OCI-LY1 (cell line): ENCODE data around the gene SPC25.

Experiments
- H2AFZ ChIP-seq: fragments of 200-600 bp; sonication (generic), shearing (Covaris generic); 2 replicates; pipeline ENCODE4 v1.6.0; 2014; ENCODE audit warnings: antibody characterized with exemption, mild to moderate bottlenecking, low read length
- H3F3A ChIP-seq: fragments of 200-600 bp; sonication (generic), shearing (Covaris generic); 2 replicates; pipeline ENCODE4 v1.6.0; 2014; ENCODE audit warnings: mild to moderate bottlenecking, antibody characterized with exemption, low read length, moderate library complexity; ENCODE audit not compliant: insufficient read depth
- H3K27ac ChIP-seq: fragments of 200-600 bp; sonication (generic); 2 replicates; pipeline ENCODE4 v1.5.1; 2014; ENCODE audit warnings: low read length, mixed run types, mild to moderate bottlenecking, low read depth; ENCODE audit not compliant: poor library complexity, severe bottlenecking
- H3K27me3 ChIP-seq: fragments of 200-600 bp; sonication (generic); 2 replicates; pipeline ENCODE4 v1.6.0; 2014; ENCODE audit warnings: antibody characterized with exemption, mild to moderate bottlenecking, low read length, moderate library complexity; ENCODE audit not compliant: insufficient read depth
- H3K36me3 ChIP-seq: fragments of 200-600 bp; sonication (generic); 2 replicates; pipeline ENCODE4 v1.6.1; 2014; ENCODE audit warnings: mild to moderate bottlenecking, antibody characterized with exemption, low read length, moderate library complexity, mixed read lengths; ENCODE audit not compliant: insufficient read depth
- H3K4me1 ChIP-seq: fragments of 200-600 bp; sonication (generic); 2 replicates; pipeline ENCODE4 v1.5.1; 2014; ENCODE audit warnings: mild to moderate bottlenecking, low read length, moderate library complexity; ENCODE audit not compliant: insufficient read depth, severe bottlenecking
- H3K4me2 ChIP-seq: fragments of 200-600 bp; sonication (generic), shearing (Covaris generic); 2 replicates; pipeline ENCODE4 v1.6.1; 2014; ENCODE audit warnings: low read length
- H3K4me3 ChIP-seq: fragments of 200-600 bp; sonication (generic); 2 replicates; pipeline ENCODE4 v1.5.1; 2014; ENCODE audit warnings: low read length, low read depth, mild to moderate bottlenecking, mixed read lengths; ENCODE audit not compliant: poor library complexity, severe bottlenecking
- H3K79me2 ChIP-seq: fragments of 200-600 bp; shearing (Covaris generic); 2 replicates; pipeline ENCODE4 v1.6.1; 2016; ENCODE audit warnings: mixed run types, low read length, mixed read lengths; ENCODE audit not compliant: insufficient read depth
- H3K9ac ChIP-seq: fragments of 200-600 bp; sonication (generic), shearing (Covaris generic); 2 replicates; pipeline ENCODE4 v1.6.1; 2014; ENCODE audit warnings: mild to moderate bottlenecking, low read length, mixed read lengths
- H3K9me2 ChIP-seq: fragments of 200-600 bp; sonication (generic), shearing (Covaris generic); 2 replicates; pipeline ENCODE4 v1.6.1; 2014; ENCODE audit warnings: low read depth, mild to moderate bottlenecking, low read length, mixed read lengths
- H3K9me3 ChIP-seq: fragments of 200-600 bp; shearing (Covaris generic); 2 replicates; pipeline ENCODE4 v1.6.1; 2014; ENCODE audit warnings: low read length, mixed read lengths
- H4K20me1 ChIP-seq: fragments of 200-600 bp; sonication (generic), shearing (Covaris generic); 2 replicates; pipeline ENCODE4 v1.6.0; 2016; ENCODE audit warnings: mild to moderate bottlenecking, low read length; ENCODE audit not compliant: insufficient read depth
- CTCF ChIP-seq: fragments of 200-600 bp; sonication (generic), shearing (Covaris generic); IDR thresholded peaks from 2 replicates; pipeline ENCODE4 v1.5.1; 2017; ENCODE audit warnings: mild to moderate bottlenecking, antibody characterized with exemption, low read length, moderate library complexity, mixed read lengths
- EZH2 ChIP-seq: fragments of 200-600 bp; sonication (generic), shearing (Covaris generic); IDR thresholded peaks from 2 replicates; pipeline ENCODE4 v1.8.0; 2017; ENCODE audit warnings: borderline replicate concordance, mixed run types, mild to moderate bottlenecking, antibody characterized with exemption, low read length, moderate library complexity, mixed read lengths

SPC25 gene

DNA sequence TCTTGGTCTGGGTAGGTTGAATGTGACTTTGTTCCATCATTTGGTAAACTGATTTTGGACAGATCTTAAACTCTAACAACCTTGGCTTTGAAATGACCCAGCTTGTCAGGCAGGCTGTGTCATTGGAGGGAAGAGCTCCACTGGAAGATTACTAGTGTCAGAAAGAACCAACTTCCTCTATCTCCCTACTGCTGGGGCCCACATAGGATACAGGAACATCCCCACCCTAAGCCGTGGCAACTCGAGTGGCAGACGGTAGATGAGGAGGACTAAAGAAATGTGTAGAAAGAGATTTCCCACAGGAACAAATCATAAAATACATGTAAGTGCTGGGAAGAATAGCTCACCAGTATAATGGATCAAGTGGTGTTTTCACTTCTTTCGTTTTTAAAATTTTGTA is 6.6 kb upstream of the SPC25 start:
- H3K9ac ChIP-seq, result no peak overlapping the region
- H3K9me3 ChIP-seq, result no peaks in the 10 kb centered on the region
- no peaks in the 10 kb centered on the region for H4K20me1 ChIP-seq
- no peak for TF ChIP-seq EZH2
- no peak for TF ChIP-seq CTCF
- H3K36me3 ChIP-seq, result no peaks in the 10 kb centered on the region
- H3K4me3 ChIP-seq, result no peak overlapping the region
- H3K27ac ChIP-seq, result no peak overlapping the region
- no peak overlapping the region for H3K4me2 ChIP-seq
- H3K9me2 ChIP-seq, result no peaks in the 10 kb centered on the region
- H3K79me2 ChIP-seq, result no peaks in the 10 kb centered on the region
- no peaks in the 10 kb centered on the region for H3K4me1 ChIP-seq
- no peak overlapping the region for H2AFZ ChIP-seq
- no peaks in the 10 kb centered on the region for H3F3A ChIP-seq
- H3K27me3 ChIP-seq, result no peaks in the 10 kb centered on the region

GRCh38 chr2:168895771-168896170 is 5.5 kb upstream of the SPC25 start:
- H3K9me3 ChIP-seq, result no peaks in the 10 kb centered on the region
- no peak overlapping the region for H3K9ac ChIP-seq
- H3K4me1 ChIP-seq, result peaks cover 3% of the 10 kb centered on the region
- H3K9me2 ChIP-seq, result no peaks in the 10 kb centered on the region
- H3K4me3 ChIP-seq, result no peak overlapping the region
- H3K36me3 ChIP-seq, result no peaks in the 10 kb centered on the region
- H3K79me2 ChIP-seq, result no peaks in the 10 kb centered on the region
- no peak for TF ChIP-seq CTCF
- TF ChIP-seq EZH2, result no peak
- H2AFZ ChIP-seq, result no peak overlapping the region
- no peaks in the 10 kb centered on the region for H4K20me1 ChIP-seq
- no peak overlapping the region for H3K27ac ChIP-seq
- H3K4me2 ChIP-seq, result no peak overlapping the region
- no peaks in the 10 kb centered on the region for H3K27me3 ChIP-seq
- H3F3A ChIP-seq, result no peaks in the 10 kb centered on the region

- Histone ChIP-seq H2AFZ (no peak overlapping the region), H3F3A (no peaks in the 10 kb centered on the region), H3K4me1 (peaks cover 7% of the 10 kb centered on the region), H3K27ac (no peak overlapping the region), H3K27me3 (no peaks in the 10 kb centered on the region), H3K9me3 (no peaks in the 10 kb centered on the region), H3K9ac (no peak overlapping the region), H3K4me2 (no peak overlapping the region), H3K4me3 (no peak overlapping the region), H3K79me2 (peaks cover 2% of the 10 kb centered on the region), H3K36me3 (no peaks in the 10 kb centered on the region), H3K9me2 (no peaks in the 10 kb centered on the region), H4K20me1 (no peaks in the 10 kb centered on the region)
- TF ChIP-seq CTCF (no peak), EZH2 (no peak)
Measured at GRCh38 chr2:168894720-168895119, 4.5 kb upstream of the SPC25 start.
